Heart left ventricle (tissue), 16 donors: Measurements from ENCODE around the gene FSHB. TPM values are rescaled to one million over a fixed set of nuclear protein-coding genes. Genes with fewer than 3 reads are reported as not detected.

Experiments
- ATAC-seq, 4 donors: fragments of 200-7000 bp; cut with Tn5 transposase; one replicate each; pipeline ENCODE4 v1.9.1; 2020 to 2022; ENCODE audit warnings: moderate library complexity in 4 of 4, mild to moderate bottlenecking in 3 of 4, moderate number of reproducible peaks in 1 of 4
- DNase-seq, 5 donors: peaks; one replicate each; pipeline ENCODE4 v3.0.0-alpha.2; 2020
- H3K27ac ChIP-seq, 12 donors: fragments of 200-600 bp; sonication (generic) in 4 of 12; one replicate each; pipeline versions ENCODE4 v1.5.0 to v1.8.0; 2016 to 2022; ENCODE audit warnings: mild to moderate bottlenecking in 2 of 12
- H3K27me3 ChIP-seq, 9 donors: fragments of 200-600 bp; sonication (generic) in 2 of 9; one replicate each; pipeline versions ENCODE4 v1.5.1 to v1.8.0; 2016 to 2022; ENCODE audit warnings: mild to moderate bottlenecking in 3 of 9
- H3K36me3 ChIP-seq, 9 donors: fragments of 200-600 bp; sonication (generic) in 2 of 9; one replicate each; pipeline versions ENCODE4 v1.5.0 to v1.8.0; 2018 to 2022; ENCODE audit warnings: mild to moderate bottlenecking in 2 of 9
- H3K4me1 ChIP-seq, 12 donors: fragments of 200-600 bp; sonication (generic) in 4 of 12; one replicate each; pipeline versions ENCODE4 v1.5.0 to v1.8.0; 2016 to 2022; ENCODE audit warnings: mild to moderate bottlenecking in 3 of 12
- H3K4me3 ChIP-seq, 12 donors: fragments of 200-600 bp; sonication (generic) in 4 of 12; one replicate each; pipeline versions ENCODE4 v1.5.0 to v1.8.0; 2017 to 2022; ENCODE audit warnings: mild to moderate bottlenecking in 9 of 12, moderate library complexity in 4 of 12
- H3K9me3 ChIP-seq, 12 donors: fragments of 200-600 bp; sonication (generic) in 4 of 12; one replicate each; pipeline versions ENCODE4 v1.5.0 to v1.8.0; 2016 to 2022; ENCODE audit warnings: mild to moderate bottlenecking in 1 of 12
- POLR2A ChIP-seq, 2 donors: fragments of 450-650 bp; IDR thresholded peaks; one replicate each; pipeline ENCODE4 v1.6.1; 2017; ENCODE audit warnings: antibody characterized with exemption in 2 of 2, mild to moderate bottlenecking in 2 of 2, moderate library complexity in 2 of 2
- WGBS, 4 donors: extraction: QIAGEN DNeasy Blood & Tissue Kit in 2 of 4; methylation state at CpG; one replicate each; pipeline versions ENCODE4 v1.1.5 to v1.1.7; 2013 to 2018; 5-methylcytosine and 5-hydroxymethylcytosine counted together
- intact Hi-C, 10 donors: fragments of 100-400 bp; cut with DNase I; formaldehyde crosslinking; loops; one replicate each; pipeline versions ENCODE4 v1.11.1 to v1.14.2; 2022
- polyA plus RNA-seq, 2 donors: library from polyadenylated mRNA; stranded (reverse); fragments of 200-250 nt; gene quantifications; one replicate each; pipeline ENCODE4 v1.2.3, GENCODE V29; 2013
- total RNA-seq, 9 donors: library from RNA; depleted of rRNA in 2 of 9; stranded (reverse); fragments of >200 nt in 2 of 9; fragmentation: NEBNext Ultra II Directional in 3 of 9; extraction: Animal tissue kit (Norgen Biotek cat#: 25700) in 3 of 9; gene quantifications; one replicate each; pipeline versions ENCODE4 v1.1.0 to v1.2.4, GENCODE V29; 2016 to 2023
- TF ChIP-seq, protein P1 (sequence below), 12 donors: fragments of 200-600 bp; sonication (generic) in 4 of 12; IDR thresholded peaks; one replicate each; pipeline versions ENCODE4 v1.5.0 to v1.8.0; 2018 to 2022; ENCODE audit warnings: antibody characterized with exemption in 12 of 12, mild to moderate bottlenecking in 5 of 12
- donor health status: ischemic (EF 13 %, LVEDD 7.1; RV severe dilation, severe dysfunction).
- donor health status: healthy with polysubstance abuse.
- donor health status: DM: no; HTN: yes; CAD: no.
- donor health status: DM: no; HTN: no; CAD: no.
- donor health status: ischemic (EF 25% LVEDD 6.9; RV normal size, moderate dysfunction).
- donor health status: ischemic (EF 25% LVEDD 5.7; RV mildly dilated, moderate dysfunction).
- donor health status: healthy.
- donor health status: DM: yes; HTN: yes; CAD: no.
- donor health status: ischemic (EF 35%, LVEDD 5.7; RV mildly dilated, moderate dysfunction).
- donor health status: nonischemic (EF 11% LVEDD 7.7; RV severe dilation, severe dysfunction).
- donor health status: DM: yes; HTN: yes; CAD: no.
- donor health status: PGD.
- donor health status: ischemic (EF 29% LVEDD 5.4; RV normal size, mild dysfunction).
- donor health status: nonischemic (EF 23%, LVEDD 6.1; RV moderate dilation, normal function).

Gene FSHB
- total and polyA plus RNA-seq, 11 donors = not detected

GRCh38 chr11:30216534-30216933, 14.3 kb upstream of the FSHB start:
- H3K9me3 ChIP-seq = no peaks in the 10 kb centered on the region
- H3K36me3 ChIP-seq = no peaks in the 10 kb centered on the region
- peaks cover 0 to 2% (median 0%) of the 10 kb centered on the region in 12 donors for H3K4me1 ChIP-seq
- H3K27me3 ChIP-seq = no peaks in the 10 kb centered on the region
- TF ChIP-seq POLR2A (IDR thresholded peaks at IDR 0.05) = no peak
- TF ChIP-seq, protein P1, sequence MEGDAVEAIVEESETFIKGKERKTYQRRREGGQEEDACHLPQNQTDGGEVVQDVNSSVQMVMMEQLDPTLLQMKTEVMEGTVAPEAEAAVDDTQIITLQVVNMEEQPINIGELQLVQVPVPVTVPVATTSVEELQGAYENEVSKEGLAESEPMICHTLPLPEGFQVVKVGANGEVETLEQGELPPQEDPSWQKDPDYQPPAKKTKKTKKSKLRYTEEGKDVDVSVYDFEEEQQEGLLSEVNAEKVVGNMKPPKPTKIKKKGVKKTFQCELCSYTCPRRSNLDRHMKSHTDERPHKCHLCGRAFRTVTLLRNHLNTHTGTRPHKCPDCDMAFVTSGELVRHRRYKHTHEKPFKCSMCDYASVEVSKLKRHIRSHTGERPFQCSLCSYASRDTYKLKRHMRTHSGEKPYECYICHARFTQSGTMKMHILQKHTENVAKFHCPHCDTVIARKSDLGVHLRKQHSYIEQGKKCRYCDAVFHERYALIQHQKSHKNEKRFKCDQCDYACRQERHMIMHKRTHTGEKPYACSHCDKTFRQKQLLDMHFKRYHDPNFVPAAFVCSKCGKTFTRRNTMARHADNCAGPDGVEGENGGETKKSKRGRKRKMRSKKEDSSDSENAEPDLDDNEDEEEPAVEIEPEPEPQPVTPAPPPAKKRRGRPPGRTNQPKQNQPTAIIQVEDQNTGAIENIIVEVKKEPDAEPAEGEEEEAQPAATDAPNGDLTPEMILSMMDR (IDR thresholded peaks at IDR 0.05) = no peak
- intact Hi-C loops = no loop called here
- peak overlapping the region in 2 of 12 donors; percentile 36 to 37 for H3K27ac ChIP-seq
- no peak overlapping the region for H3K4me3 ChIP-seq
- no peak for DNase-seq
- 19 to 26% (median 24%) methylated on average over 2 of the region's 2 CpGs for WGBS, 4 donors
- peak; percentile 55 to 89 (median 78) for ATAC-seq

GRCh38 chr11:30218278-30218677, 12.5 kb upstream of the FSHB start:
- Histone ChIP-seq H3K27me3 (no peaks in the 10 kb centered on the region), H3K4me3 (no peak overlapping the region), H3K27ac (no peak overlapping the region), H3K9me3 (no peaks in the 10 kb centered on the region), H3K4me1 (peaks cover 0 to 2% (median 0%) of the 10 kb centered on the region in 12 donors), H3K36me3 (no peaks in the 10 kb centered on the region)
- TF ChIP-seq, protein P1 (IDR thresholded peaks at IDR 0.05) = no peak
- TF ChIP-seq POLR2A (IDR thresholded peaks at IDR 0.05) = no peak
- ATAC-seq = peak in 3 of 4 donors; percentile 8 to 64 (median 63)
- peak in 3 of 5 donors; percentile 7 to 31 (median 19) for DNase-seq
- WGBS, 4 donors = 49 to 62% (median 58%) methylated on average over 4 of the region's 4 CpGs
- intact Hi-C loops = no loop called here

GRCh38 chr11:30225642-30226041, 5.2 kb upstream of the FSHB start:
- Histone ChIP-seq H3K27ac (no peak overlapping the region), H3K36me3 (no peaks in the 10 kb centered on the region), H3K9me3 (peaks cover 0 to 13% (median 0%) of the 10 kb centered on the region in 12 donors), H3K4me1 (peaks cover 0 to 3% (median 0%) of the 10 kb centered on the region in 12 donors), H3K27me3 (no peaks in the 10 kb centered on the region), H3K4me3 (no peak overlapping the region)
- no peak for TF ChIP-seq POLR2A (IDR thresholded peaks at IDR 0.05)
- TF ChIP-seq, protein P1 (IDR thresholded peaks at IDR 0.05) = no peak
- no peak for ATAC-seq
- no peak for DNase-seq
- intact Hi-C loops = no loop called here

- Histone ChIP-seq H3K4me1 (no peaks in the 10 kb centered on the region), H3K9me3 (peaks cover 0 to 13% (median 0%) of the 10 kb centered on the region in 12 donors), H3K27me3 (no peaks in the 10 kb centered on the region), H3K27ac (no peak overlapping the region), H3K36me3 (no peaks in the 10 kb centered on the region), H3K4me3 (no peak overlapping the region)
- no peak for TF ChIP-seq POLR2A (IDR thresholded peaks at IDR 0.05)
- TF ChIP-seq, protein P1 (IDR thresholded peaks at IDR 0.05) = no peak
- ATAC-seq = no peak
- intact Hi-C loops = no loop called here
- no peak for DNase-seq
- 79 to 82% (median 81%) methylated on average over 5 of the region's 5 CpGs for WGBS, 4 donors
Measured at GRCh38 chr11:30228323-30228884, 2.4 kb upstream of the FSHB start.
